Astrocyte of the spinal cord (primary cell): Measurements from ENCODE around the gene EPHA10.

Experiments
- DNase-seq: peaks from one replicate; pipeline ENCODE4 v3.0.0; 2011; ENCODE audit warnings: low read depth, low spot score
- H3K4me3 ChIP-seq: 2 replicates; pipeline ENCODE4 v1.5.1; 2011; ENCODE audit warnings: low read depth, mild to moderate bottlenecking, low read length, moderate library complexity
- in situ Hi-C: cut with HindIII; loops from 2 replicates; pipeline ENCODE4 v1.10.0; 2017; ENCODE audit warnings: low sequenced_read_pairs
- TF ChIP-seq, protein P1 (sequence below): IDR thresholded peaks from 2 replicates; pipeline ENCODE4 v1.5.1; 2012; ENCODE audit warnings: low read depth, mild to moderate bottlenecking, low read length, inconsistent platforms

The EPHA10 gene

GRCh38 chr1:37807555-37808368, 42.8 kb upstream of the EPHA10 start, which contains the start of the genes C1orf122 and YRDC:
TSS of gene C1orf122 (plus strand) at chr1:37807790. CDS start at chr1:37808405, 615 bp downstream.
TSS of gene YRDC (minus strand) at chr1:37808208. CDS start at chr1:37808180, 28 bp downstream.
- peak; percentile 95 for DNase-seq
- H3K4me3 ChIP-seq = peak within 1 kb of the TSS; percentile 85
- TF ChIP-seq, protein P1, sequence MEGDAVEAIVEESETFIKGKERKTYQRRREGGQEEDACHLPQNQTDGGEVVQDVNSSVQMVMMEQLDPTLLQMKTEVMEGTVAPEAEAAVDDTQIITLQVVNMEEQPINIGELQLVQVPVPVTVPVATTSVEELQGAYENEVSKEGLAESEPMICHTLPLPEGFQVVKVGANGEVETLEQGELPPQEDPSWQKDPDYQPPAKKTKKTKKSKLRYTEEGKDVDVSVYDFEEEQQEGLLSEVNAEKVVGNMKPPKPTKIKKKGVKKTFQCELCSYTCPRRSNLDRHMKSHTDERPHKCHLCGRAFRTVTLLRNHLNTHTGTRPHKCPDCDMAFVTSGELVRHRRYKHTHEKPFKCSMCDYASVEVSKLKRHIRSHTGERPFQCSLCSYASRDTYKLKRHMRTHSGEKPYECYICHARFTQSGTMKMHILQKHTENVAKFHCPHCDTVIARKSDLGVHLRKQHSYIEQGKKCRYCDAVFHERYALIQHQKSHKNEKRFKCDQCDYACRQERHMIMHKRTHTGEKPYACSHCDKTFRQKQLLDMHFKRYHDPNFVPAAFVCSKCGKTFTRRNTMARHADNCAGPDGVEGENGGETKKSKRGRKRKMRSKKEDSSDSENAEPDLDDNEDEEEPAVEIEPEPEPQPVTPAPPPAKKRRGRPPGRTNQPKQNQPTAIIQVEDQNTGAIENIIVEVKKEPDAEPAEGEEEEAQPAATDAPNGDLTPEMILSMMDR = no peak
- in situ Hi-C loops = no loop called here

DNA sequence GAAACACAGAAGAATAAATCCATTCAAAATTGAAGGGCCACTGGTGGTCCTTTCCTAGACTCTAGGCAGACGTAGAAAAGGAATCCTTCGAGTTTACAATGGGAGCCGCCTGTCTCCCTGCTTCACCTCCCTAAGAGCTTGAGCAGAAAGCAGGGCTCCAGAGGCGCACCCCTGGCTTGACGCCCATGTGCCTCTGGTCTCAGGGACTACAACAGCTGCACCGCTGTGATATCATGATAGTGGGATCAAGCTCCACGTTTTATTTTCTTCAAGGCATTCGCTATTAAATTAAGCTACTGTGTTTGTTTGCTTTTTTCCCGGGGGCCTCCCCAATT, 42.3 kb upstream of the EPHA10 start:
- TF ChIP-seq, protein P1 = no peak
- H3K4me3 ChIP-seq = peak overlapping the region; percentile 85
- in situ Hi-C loops = no loop called here
- DNase-seq = no peak

DNA sequence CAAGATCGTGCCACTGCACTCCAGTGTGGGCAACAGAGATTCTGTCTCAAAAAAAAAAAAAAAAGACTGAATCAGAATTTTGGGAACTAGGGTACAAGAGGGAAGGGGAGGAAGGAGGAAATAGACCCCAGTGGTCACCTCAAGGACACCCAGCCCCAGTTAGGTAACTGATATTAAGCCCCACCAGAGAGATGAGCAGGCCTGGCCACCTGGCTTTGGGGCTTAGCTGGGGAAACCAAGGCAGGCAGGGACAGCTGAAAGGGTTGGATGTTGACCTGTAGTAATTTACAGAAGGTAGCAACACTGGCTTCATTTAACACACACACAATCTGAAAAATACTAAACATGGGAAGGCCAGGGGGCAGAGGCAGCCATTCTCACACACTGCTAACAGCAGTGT, 37.5 kb upstream of the EPHA10 start:
- TF ChIP-seq, protein P1 = no peak
- DNase-seq = no peak
- in situ Hi-C loops = no loop called here
- H3K4me3 ChIP-seq = no peak overlapping the region

GRCh38 chr1:37797750-37798345, 32.9 kb upstream of the EPHA10 start:
- peak; percentile 74 for DNase-seq
- H3K4me3 ChIP-seq = no peak overlapping the region
- in situ Hi-C loops = no loop called here

GRCh38 chr1:37795340-37796125, 30.6 kb upstream of the EPHA10 start:
- TF ChIP-seq, protein P1 = no peak
- peak; percentile 41 for DNase-seq
- no peak overlapping the region for H3K4me3 ChIP-seq
- in situ Hi-C loops = no loop called here

More at GRCh38 chr1:37797750-37798345, 32.9 kb upstream of the EPHA10 start:
- TF ChIP-seq, protein P1 = no peak

DNA sequence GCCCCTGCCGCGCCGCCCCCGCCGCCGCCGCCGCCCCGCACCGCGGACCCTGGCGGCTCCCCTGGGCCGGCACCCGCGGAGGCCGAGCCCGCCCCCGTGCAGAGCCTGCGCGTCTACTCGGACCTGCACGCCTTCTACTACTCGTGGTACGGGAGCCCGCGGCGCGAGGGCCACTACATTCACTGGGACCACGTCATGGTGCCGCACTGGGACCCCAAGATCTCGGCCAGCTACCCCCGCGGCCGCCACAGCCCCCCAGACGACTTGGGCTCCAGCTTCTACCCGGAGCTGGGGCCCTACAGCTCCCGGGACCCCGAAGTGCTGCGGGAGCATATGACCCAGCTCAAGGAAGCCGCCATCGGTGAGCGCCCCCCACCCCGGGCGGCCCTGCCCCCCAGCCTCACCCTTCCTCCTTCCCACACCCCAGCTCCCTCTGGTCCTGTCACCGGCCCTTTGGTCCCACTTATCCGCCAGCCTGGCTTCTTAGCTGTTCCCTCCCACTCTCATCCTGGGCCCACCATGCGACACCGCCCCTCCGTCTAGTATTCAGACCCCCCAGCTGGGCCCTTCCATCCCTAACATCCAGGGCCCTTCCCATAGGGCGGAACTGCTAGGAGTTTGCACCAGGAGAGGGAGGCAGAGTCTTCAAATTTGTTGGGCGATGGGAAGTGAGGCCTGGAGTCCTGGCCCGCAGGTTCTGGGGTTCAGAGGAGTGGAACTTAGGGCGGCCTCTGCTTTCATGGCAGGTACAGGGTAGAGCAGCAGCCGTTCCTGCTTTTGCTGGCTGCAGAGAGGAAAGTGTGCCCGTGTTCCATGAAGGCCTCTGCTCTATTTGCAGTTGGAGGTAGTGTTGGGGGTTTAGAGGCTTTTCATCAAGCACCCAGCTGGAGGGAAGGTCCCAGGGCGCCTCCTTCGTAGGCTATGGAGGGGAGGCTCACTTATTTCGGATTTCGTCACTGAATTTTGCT, 29.7 kb upstream of the EPHA10 start:
- TF ChIP-seq, protein P1 = no peak
- no peak for DNase-seq
- no peak overlapping the region for H3K4me3 ChIP-seq
- in situ Hi-C loops = no loop called here
